WTC11 (cell line): ENCODE results near the gene UNC119B. TPM values are rescaled to one million over a fixed set of nuclear protein-coding genes. Genes with fewer than 3 reads are reported as not detected.

Experiments used
- ATAC-seq: fragments of 200-7000 bp; cut with Tn5 transposase; 2 replicates; pipeline ENCODE4 v1.10.0; 2021; ENCODE audit warnings: mild to moderate bottlenecking, moderate library complexity
- CTCF ChIA-PET: fragments of 300-600 bp; sonication (Branson Sonifier 250); formaldehyde crosslinking; loops from one replicate; lab custom pipeline; 2021; ENCODE audit warnings: antibody characterized with exemption; lab: Charles Lee
- POLR2A ChIA-PET: fragments of 350-600 bp; sonication (Branson Sonifier 250); formaldehyde crosslinking; loops from one replicate; lab custom pipeline; 2021; ENCODE audit warnings: antibody characterized with exemption; lab: Charles Lee
- DNase-seq: peaks from one replicate; pipeline ENCODE4 v3.0.0; 2021; ENCODE audit warnings: low spot score
- H3K27ac Mint-ChIP-seq: 2 replicates; pipeline ENCODE4 v1.8.0; 2021; ENCODE audit warnings: mixed read lengths
- H3K27me3 Mint-ChIP-seq: 2 replicates; pipeline ENCODE4 v1.8.0; 2021; ENCODE audit warnings: low read depth, mild to moderate bottlenecking, moderate library complexity, mixed read lengths
- H3K36me3 Mint-ChIP-seq: 2 replicates; pipeline ENCODE4 v1.8.0; 2021; ENCODE audit warnings: mixed read lengths
- H3K4me1 Mint-ChIP-seq: 2 replicates; pipeline ENCODE4 v1.8.0; 2022; ENCODE audit warnings: mixed read lengths
- H3K4me3 Mint-ChIP-seq: 2 replicates; pipeline ENCODE4 v1.8.0; 2021; ENCODE audit warnings: mild to moderate bottlenecking, moderate library complexity, mixed read lengths
- H3K9me3 Mint-ChIP-seq: 2 replicates; pipeline ENCODE4 v1.8.0; 2021; ENCODE audit warnings: mixed read lengths
- ATF1 ChIP-seq: sonication (generic); formaldehyde crosslinking; IDR thresholded peaks from 2 replicates; pipeline ENCODE4 v1.8.1; 2023; ENCODE audit warnings: mild to moderate bottlenecking, moderate library complexity, missing genetic modification reagents
- CTCF ChIP-seq: fragments of 200-600 bp; IDR thresholded peaks from 2 replicates; pipeline ENCODE4 v1.8.0; 2022; ENCODE audit warnings: antibody characterized with exemption
- FOXP1 ChIP-seq: sonication (generic); formaldehyde crosslinking; IDR thresholded peaks from 2 replicates; pipeline ENCODE4 v1.8.0; 2022; ENCODE audit warnings: missing genetic modification reagents, mild to moderate bottlenecking, moderate library complexity, borderline replicate concordance
- IRF2 ChIP-seq: sonication (generic); formaldehyde crosslinking; IDR thresholded peaks from 2 replicates; pipeline ENCODE4 v1.8.0; 2022; ENCODE audit warnings: low read depth, missing genetic modification reagents, borderline replicate concordance
- JUN ChIP-seq: sonication (generic); formaldehyde crosslinking; IDR thresholded peaks from 2 replicates; pipeline ENCODE4 v1.8.0; 2023; ENCODE audit warnings: mild to moderate bottlenecking, missing genetic modification reagents
- KAT7 ChIP-seq: sonication (generic); formaldehyde crosslinking; IDR thresholded peaks from 2 replicates; pipeline ENCODE4 v1.8.1; 2023; ENCODE audit warnings: missing genetic modification reagents, mild to moderate bottlenecking, borderline replicate concordance
- NR1H2 ChIP-seq: sonication (generic); formaldehyde crosslinking; IDR thresholded peaks from 2 replicates; pipeline ENCODE4 v1.9.0; 2021; ENCODE audit warnings: mild to moderate bottlenecking, moderate library complexity, missing genetic modification reagents
- NR2C2 ChIP-seq: sonication (generic); formaldehyde crosslinking; IDR thresholded peaks from 2 replicates; pipeline ENCODE4 v1.8.0; 2022; ENCODE audit warnings: mild to moderate bottlenecking, missing genetic modification reagents
- NR3C1 ChIP-seq: sonication (generic); formaldehyde crosslinking; conservative IDR thresholded peaks from 2 replicates; pipeline ENCODE4 v1.8.1; 2023; ENCODE audit warnings: low read depth, mild to moderate bottlenecking, missing genetic modification reagents
- OVOL2 ChIP-seq: fragments of 250-450 bp; sonication (Bioruptor Pico); IDR thresholded peaks from 2 replicates; pipeline ENCODE4 v1.9.0; 2021; ENCODE audit warnings: mild to moderate bottlenecking, borderline replicate concordance
- PRDM15 ChIP-seq: sonication (generic); formaldehyde crosslinking; IDR thresholded peaks from 2 replicates; pipeline ENCODE4 v1.8.0; 2022; ENCODE audit warnings: missing genetic modification reagents
- ZBTB21 ChIP-seq: sonication (generic); formaldehyde crosslinking; IDR thresholded peaks from 2 replicates; pipeline ENCODE4 v1.8.1; 2023; ENCODE audit warnings: mild to moderate bottlenecking, missing genetic modification reagents, borderline replicate concordance
- total RNA-seq: library from RNA; stranded (reverse); gene quantifications from 3 replicates; pipeline ENCODE4 v1.2.3, GENCODE V29; 2021
- TF ChIP-seq, protein P1 (sequence below): sonication (generic); formaldehyde crosslinking; conservative IDR thresholded peaks from 2 replicates; pipeline ENCODE4 v1.8.1; 2023; ENCODE audit warnings: mild to moderate bottlenecking, low read depth, missing genetic modification reagents, moderate library complexity
- TF ChIP-seq, protein P2 (sequence below): sonication (generic); formaldehyde crosslinking; IDR thresholded peaks from 2 replicates; pipeline ENCODE4 v1.8.1; 2022; ENCODE audit warnings: missing genetic modification reagents, borderline replicate concordance
- TF ChIP-seq, protein P3 (sequence below): sonication (generic); formaldehyde crosslinking; IDR thresholded peaks from 2 replicates; pipeline ENCODE4 v1.8.0; 2023; ENCODE audit warnings: missing genetic modification reagents, mild to moderate bottlenecking, borderline replicate concordance
- TF ChIP-seq, protein P4 (sequence below): sonication (generic); formaldehyde crosslinking; IDR thresholded peaks from 2 replicates; pipeline ENCODE4 v1.8.1; 2023; ENCODE audit warnings: mild to moderate bottlenecking, missing genetic modification reagents
- TF ChIP-seq, protein P5 (sequence below): fragments of 250-450 bp; sonication (Bioruptor Pico); IDR thresholded peaks from 2 replicates; pipeline ENCODE4 v1.9.0; 2021; ENCODE audit warnings: mild to moderate bottlenecking

Gene UNC119B
- total RNA-seq, 1 experiment from 2014 or later = 53.3 TPM

GRCh38 chr12:120718055-120718454 lies 7.8 kb downstream of the UNC119B start (continued):
- TF ChIP-seq, protein P1, sequence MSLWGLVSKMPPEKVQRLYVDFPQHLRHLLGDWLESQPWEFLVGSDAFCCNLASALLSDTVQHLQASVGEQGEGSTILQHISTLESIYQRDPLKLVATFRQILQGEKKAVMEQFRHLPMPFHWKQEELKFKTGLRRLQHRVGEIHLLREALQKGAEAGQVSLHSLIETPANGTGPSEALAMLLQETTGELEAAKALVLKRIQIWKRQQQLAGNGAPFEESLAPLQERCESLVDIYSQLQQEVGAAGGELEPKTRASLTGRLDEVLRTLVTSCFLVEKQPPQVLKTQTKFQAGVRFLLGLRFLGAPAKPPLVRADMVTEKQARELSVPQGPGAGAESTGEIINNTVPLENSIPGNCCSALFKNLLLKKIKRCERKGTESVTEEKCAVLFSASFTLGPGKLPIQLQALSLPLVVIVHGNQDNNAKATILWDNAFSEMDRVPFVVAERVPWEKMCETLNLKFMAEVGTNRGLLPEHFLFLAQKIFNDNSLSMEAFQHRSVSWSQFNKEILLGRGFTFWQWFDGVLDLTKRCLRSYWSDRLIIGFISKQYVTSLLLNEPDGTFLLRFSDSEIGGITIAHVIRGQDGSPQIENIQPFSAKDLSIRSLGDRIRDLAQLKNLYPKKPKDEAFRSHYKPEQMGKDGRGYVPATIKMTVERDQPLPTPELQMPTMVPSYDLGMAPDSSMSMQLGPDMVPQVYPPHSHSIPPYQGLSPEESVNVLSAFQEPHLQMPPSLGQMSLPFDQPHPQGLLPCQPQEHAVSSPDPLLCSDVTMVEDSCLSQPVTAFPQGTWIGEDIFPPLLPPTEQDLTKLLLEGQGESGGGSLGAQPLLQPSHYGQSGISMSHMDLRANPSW (CRISPR knock-in tag) = no peak
- TF ChIP-seq OVOL2 (CRISPR knock-in tag) = no peak
- TF ChIP-seq ZBTB21 (CRISPR knock-in tag) = no peak

DNA sequence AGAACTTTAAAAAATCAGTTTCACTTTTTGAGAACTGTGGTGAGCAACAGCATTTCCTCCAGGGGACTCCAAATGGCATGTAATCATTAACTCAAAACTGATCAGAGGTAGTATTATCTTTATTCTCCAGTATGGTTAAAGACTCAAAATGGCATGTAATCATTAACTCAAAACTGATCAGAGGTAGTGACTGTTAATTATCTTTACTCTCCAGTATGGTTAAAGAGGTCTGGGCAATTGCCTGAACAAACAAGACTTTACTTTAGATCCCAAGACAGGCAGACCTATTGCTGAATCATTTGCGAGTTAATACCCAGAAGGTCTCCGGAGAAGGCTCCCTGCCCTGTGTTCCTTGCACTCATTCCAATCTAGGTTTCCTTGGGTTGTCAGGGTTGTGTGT lies 8.8 kb downstream of the UNC119B start:
- ChIA-PET CTCF (no interaction called here), POLR2A (no interaction called here)
- no peak for DNase-seq
- no peaks in the 10 kb centered on the region for H3K4me1 Mint-ChIP-seq
- no peak for ATAC-seq
- no peak overlapping the region for H3K4me3 Mint-ChIP-seq
- H3K27ac Mint-ChIP-seq = no peak overlapping the region
- no peaks in the 10 kb centered on the region for H3K27me3 Mint-ChIP-seq
- peaks cover 82% of the 10 kb centered on the region for H3K36me3 Mint-ChIP-seq
- no peaks in the 10 kb centered on the region for H3K9me3 Mint-ChIP-seq
- TF ChIP-seq KAT7 (CRISPR knock-in tag) (no peak), IRF2 (no peak), NR3C1 (CRISPR knock-in tag) (no peak), ATF1 (CRISPR knock-in tag) (no peak), FOXP1 (CRISPR knock-in tag) (no peak), NR2C2 (CRISPR knock-in tag) (no peak), NR1H2 (CRISPR knock-in tag) (no peak), JUN (no peak), ZBTB21 (CRISPR knock-in tag) (no peak), PRDM15 (CRISPR knock-in tag) (no peak), CTCF (no peak)
- TF ChIP-seq, protein P2, sequence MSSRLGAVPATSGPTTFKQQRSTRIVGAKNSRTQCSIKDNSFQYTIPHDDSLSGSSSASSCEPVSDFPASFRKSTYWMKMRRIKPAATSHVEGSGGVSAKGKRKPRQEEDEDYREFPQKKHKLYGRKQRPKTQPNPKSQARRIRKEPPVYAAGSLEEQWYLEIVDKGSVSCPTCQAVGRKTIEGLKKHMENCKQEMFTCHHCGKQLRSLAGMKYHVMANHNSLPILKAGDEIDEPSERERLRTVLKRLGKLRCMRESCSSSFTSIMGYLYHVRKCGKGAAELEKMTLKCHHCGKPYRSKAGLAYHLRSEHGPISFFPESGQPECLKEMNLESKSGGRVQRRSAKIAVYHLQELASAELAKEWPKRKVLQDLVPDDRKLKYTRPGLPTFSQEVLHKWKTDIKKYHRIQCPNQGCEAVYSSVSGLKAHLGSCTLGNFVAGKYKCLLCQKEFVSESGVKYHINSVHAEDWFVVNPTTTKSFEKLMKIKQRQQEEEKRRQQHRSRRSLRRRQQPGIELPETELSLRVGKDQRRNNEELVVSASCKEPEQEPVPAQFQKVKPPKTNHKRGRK (CRISPR knock-in tag) = no peak
- TF ChIP-seq, protein P3, sequence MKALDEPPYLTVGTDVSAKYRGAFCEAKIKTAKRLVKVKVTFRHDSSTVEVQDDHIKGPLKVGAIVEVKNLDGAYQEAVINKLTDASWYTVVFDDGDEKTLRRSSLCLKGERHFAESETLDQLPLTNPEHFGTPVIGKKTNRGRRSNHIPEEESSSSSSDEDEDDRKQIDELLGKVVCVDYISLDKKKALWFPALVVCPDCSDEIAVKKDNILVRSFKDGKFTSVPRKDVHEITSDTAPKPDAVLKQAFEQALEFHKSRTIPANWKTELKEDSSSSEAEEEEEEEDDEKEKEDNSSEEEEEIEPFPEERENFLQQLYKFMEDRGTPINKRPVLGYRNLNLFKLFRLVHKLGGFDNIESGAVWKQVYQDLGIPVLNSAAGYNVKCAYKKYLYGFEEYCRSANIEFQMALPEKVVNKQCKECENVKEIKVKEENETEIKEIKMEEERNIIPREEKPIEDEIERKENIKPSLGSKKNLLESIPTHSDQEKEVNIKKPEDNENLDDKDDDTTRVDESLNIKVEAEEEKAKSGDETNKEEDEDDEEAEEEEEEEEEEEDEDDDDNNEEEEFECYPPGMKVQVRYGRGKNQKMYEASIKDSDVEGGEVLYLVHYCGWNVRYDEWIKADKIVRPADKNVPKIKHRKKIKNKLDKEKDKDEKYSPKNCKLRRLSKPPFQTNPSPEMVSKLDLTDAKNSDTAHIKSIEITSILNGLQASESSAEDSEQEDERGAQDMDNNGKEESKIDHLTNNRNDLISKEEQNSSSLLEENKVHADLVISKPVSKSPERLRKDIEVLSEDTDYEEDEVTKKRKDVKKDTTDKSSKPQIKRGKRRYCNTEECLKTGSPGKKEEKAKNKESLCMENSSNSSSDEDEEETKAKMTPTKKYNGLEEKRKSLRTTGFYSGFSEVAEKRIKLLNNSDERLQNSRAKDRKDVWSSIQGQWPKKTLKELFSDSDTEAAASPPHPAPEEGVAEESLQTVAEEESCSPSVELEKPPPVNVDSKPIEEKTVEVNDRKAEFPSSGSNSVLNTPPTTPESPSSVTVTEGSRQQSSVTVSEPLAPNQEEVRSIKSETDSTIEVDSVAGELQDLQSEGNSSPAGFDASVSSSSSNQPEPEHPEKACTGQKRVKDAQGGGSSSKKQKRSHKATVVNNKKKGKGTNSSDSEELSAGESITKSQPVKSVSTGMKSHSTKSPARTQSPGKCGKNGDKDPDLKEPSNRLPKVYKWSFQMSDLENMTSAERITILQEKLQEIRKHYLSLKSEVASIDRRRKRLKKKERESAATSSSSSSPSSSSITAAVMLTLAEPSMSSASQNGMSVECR = no peak
- TF ChIP-seq, protein P4, sequence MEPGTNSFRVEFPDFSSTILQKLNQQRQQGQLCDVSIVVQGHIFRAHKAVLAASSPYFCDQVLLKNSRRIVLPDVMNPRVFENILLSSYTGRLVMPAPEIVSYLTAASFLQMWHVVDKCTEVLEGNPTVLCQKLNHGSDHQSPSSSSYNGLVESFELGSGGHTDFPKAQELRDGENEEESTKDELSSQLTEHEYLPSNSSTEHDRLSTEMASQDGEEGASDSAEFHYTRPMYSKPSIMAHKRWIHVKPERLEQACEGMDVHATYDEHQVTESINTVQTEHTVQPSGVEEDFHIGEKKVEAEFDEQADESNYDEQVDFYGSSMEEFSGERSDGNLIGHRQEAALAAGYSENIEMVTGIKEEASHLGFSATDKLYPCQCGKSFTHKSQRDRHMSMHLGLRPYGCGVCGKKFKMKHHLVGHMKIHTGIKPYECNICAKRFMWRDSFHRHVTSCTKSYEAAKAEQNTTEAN = no peak
- TF ChIP-seq, protein P5, sequence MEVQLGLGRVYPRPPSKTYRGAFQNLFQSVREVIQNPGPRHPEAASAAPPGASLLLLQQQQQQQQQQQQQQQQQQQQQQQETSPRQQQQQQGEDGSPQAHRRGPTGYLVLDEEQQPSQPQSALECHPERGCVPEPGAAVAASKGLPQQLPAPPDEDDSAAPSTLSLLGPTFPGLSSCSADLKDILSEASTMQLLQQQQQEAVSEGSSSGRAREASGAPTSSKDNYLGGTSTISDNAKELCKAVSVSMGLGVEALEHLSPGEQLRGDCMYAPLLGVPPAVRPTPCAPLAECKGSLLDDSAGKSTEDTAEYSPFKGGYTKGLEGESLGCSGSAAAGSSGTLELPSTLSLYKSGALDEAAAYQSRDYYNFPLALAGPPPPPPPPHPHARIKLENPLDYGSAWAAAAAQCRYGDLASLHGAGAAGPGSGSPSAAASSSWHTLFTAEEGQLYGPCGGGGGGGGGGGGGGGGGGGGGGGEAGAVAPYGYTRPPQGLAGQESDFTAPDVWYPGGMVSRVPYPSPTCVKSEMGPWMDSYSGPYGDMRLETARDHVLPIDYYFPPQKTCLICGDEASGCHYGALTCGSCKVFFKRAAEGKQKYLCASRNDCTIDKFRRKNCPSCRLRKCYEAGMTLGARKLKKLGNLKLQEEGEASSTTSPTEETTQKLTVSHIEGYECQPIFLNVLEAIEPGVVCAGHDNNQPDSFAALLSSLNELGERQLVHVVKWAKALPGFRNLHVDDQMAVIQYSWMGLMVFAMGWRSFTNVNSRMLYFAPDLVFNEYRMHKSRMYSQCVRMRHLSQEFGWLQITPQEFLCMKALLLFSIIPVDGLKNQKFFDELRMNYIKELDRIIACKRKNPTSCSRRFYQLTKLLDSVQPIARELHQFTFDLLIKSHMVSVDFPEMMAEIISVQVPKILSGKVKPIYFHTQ (CRISPR knock-in tag) = no peak
